HG02943 (cell line): ENCODE measurements around the gene COMP.

Experiments used
- ATAC-seq: cut with Tn5 transposase; IDR thresholded peaks from one replicate; pipeline ENCODE4 v1.9.1; 2021; ENCODE audit warnings: mild to moderate bottlenecking, low read depth, moderate library complexity; ENCODE audit not compliant: unreplicated experiment

Gene COMP

GRCh38 chr19:18804643-18805042 is 13.5 kb upstream of the COMP start:
- no peak for ATAC-seq

- ATAC-seq, result no peak
Measured at GRCh38 chr19:18804139-18804601, 13.1 kb upstream of the COMP start.

- no peak for ATAC-seq
Measured at GRCh38 chr19:18803550-18804138, 12.5 kb upstream of the COMP start.

GRCh38 chr19:18802354-18802753 is 11.2 kb upstream of the COMP start:
- ATAC-seq, result no peak

GRCh38 chr19:18800636-18801035 is 9.5 kb upstream of the COMP start:
- no peak for ATAC-seq

GRCh38 chr19:18800079-18800478 is 9.0 kb upstream of the COMP start:
- ATAC-seq, result no peak

- ATAC-seq, result no peak
Measured at GRCh38 chr19:18799389-18799970, 8.4 kb upstream of the COMP start.

- no peak for ATAC-seq
Measured at GRCh38 chr19:18798384-18799352, 7.6 kb upstream of the COMP start.

GRCh38 chr19:18796239-18796638 is 5.1 kb upstream of the COMP start:
- ATAC-seq, result no peak

GRCh38 chr19:18795540-18795939 is 4.4 kb upstream of the COMP start:
- ATAC-seq, result no peak

GRCh38 chr19:18794692-18795091 is 3.6 kb upstream of the COMP start:
- ATAC-seq, result no peak

- ATAC-seq, result no peak
Measured at GRCh38 chr19:18794029-18794313, 2.9 kb upstream of the COMP start.

GRCh38 chr19:18793144-18794028 is 2.3 kb upstream of the COMP start:
- ATAC-seq, result no peak

GRCh38 chr19:18792661-18793060 is 1.6 kb upstream of the COMP start:
- ATAC-seq, result no peak

GRCh38 chr19:18791315-18791678 is 192 bp upstream of the COMP start:
- no peak for ATAC-seq

GRCh38 chr19:18789883-18790565 is 1.1 kb downstream of the COMP start:
- no peak for ATAC-seq

GRCh38 chr19:18789422-18789869 is 1.7 kb downstream of the COMP start:
- ATAC-seq, result no peak

- no peak for ATAC-seq
Measured at GRCh38 chr19:18788529-18789421, 2.3 kb downstream of the COMP start.
